ENCODE measurements around the gene TMEFF1. TPM values are rescaled to one million over a fixed set of nuclear protein-coding genes. Genes with fewer than 3 reads are reported as not detected.

TMEFF1 gene
- total and polyA plus RNA-seq, 2 of the 8 experiments (the other 6 are each of a cell fraction or from before 2014, with no cell fraction given): 13.5 to 68.2 TPM

GRCh38 chr9:100436571-100436970 is 36.4 kb upstream of the TMEFF1 start:
- Histone ChIP-seq H3K18ac (ENCODE audit: extremely low read depth, low read length) (no peak overlapping the region), H3K14ac (ENCODE audit: insufficient read length) (no peak overlapping the region), H3K4me3 (ENCODE audit: extremely low read depth in 1 of 4, insufficient read depth in 2 of 4, low read depth in 3 of 4, low read length in 4 of 4) (no peak overlapping the region), H4K20me1 (replicated peaks in 1 of 2; ENCODE audit: control insufficient read depth in 1 of 2, insufficient read depth in 2 of 2, low read length in 2 of 2) (peaks cover 0 to 6% of the 10 kb centered on the region in 2 experiments), H3K27ac (ENCODE audit: low read depth, low read length) (no peak overlapping the region), H3K23ac (ENCODE audit: insufficient read length) (no peak overlapping the region), H3K36me3 (ENCODE audit: control insufficient read depth in 2 of 4, insufficient read depth in 4 of 4, low read length in 3 of 4) (no peaks in the 10 kb centered on the region), H2BK5ac (ENCODE audit: low read depth, low read length) (no peak overlapping the region), H2BK120ac (replicated peaks; ENCODE audit: low read depth, low read length) (no peak overlapping the region), H2BK20ac (ENCODE audit: low read length) (no peak overlapping the region), H3K27me3 (replicated peaks in 1 of 4; ENCODE audit: control insufficient read depth in 3 of 4, extremely low read depth in 1 of 4, insufficient read depth in 3 of 4, low read length in 3 of 4) (no peaks in the 10 kb centered on the region), H2BK15ac (ENCODE audit: low read length) (no peak overlapping the region), H2AK5ac (ENCODE audit: low read depth, low read length) (no peak overlapping the region), H2BK12ac (ENCODE audit: low read depth, low read length) (no peak overlapping the region), H3K79me1 (ENCODE audit: low read depth, low read length) (peaks cover 11% of the 10 kb centered on the region; the same call in 1 of the 2 replicates), H2AFZ (ENCODE audit: low read length) (no peak overlapping the region), H3K4me2 (ENCODE audit: insufficient read depth in 1 of 2, low read depth in 2 of 2, low read length in 2 of 2) (no peak overlapping the region), H3K9me3 (ENCODE audit: insufficient read depth in 2 of 2, low read depth in 1 of 2, low read length in 1 of 2) (no peaks in the 10 kb centered on the region), H3K9ac (replicated peaks in 1 of 4; ENCODE audit: extremely low read depth in 1 of 4, low read depth in 3 of 4, low read length in 3 of 4) (no peak overlapping the region), H3K4ac (replicated peaks; ENCODE audit: insufficient read length, low read depth, low read length) (no peak overlapping the region), H4K5ac (ENCODE audit: insufficient read length, low read depth, low read length) (no peak overlapping the region), H3K56ac (replicated peaks; ENCODE audit: insufficient read length, low read depth, low read length) (no peak overlapping the region), H3K4me1 (replicated peaks in 1 of 4; ENCODE audit: control insufficient read depth in 3 of 4, insufficient read depth in 4 of 4, low read length in 3 of 4) (no peaks in the 10 kb centered on the region), H3K23me2 (ENCODE audit: low read depth, low read length) (no peaks in the 10 kb centered on the region), H4K91ac (replicated peaks; ENCODE audit: insufficient read length, low read length) (no peak overlapping the region), H3K79me2 (ENCODE audit: control insufficient read depth in 1 of 2, insufficient read depth in 2 of 2, low read length in 2 of 2) (peaks cover 2 to 62% of the 10 kb centered on the region in 2 experiments; a peak in 3 of 4 replicates), H4K8ac (ENCODE audit: extremely low read depth, insufficient read depth, low read length) (no peak overlapping the region)
- FAIRE-seq: no peak
- 91% methylated on average over 7 of the region's 7 CpGs; no CpG with 5 or more reads in 1 of the 2 experiments for WGBS, 2 experiments (ENCODE audit: extremely low coverage in 1 of 2, insufficient coverage in 1 of 2, insufficient read length in 1 of 2, insufficient replicate concordance in 2 of 2, low coverage in 1 of 2, low lambda C conversion rate in 2 of 2, missing lambda C conversion rate in 1 of 2)
- DNase-seq (ENCODE audit: low read depth in 1 of 2, low spot score in 2 of 2): no peak
- CTCF ChIA-PET (ENCODE audit: partially characterized antibody): interaction anchor here (0.8 to 3.6 kb wide), 19 partner anchors 9 to 110 kb away, joined by 3 to 19 read pairs (median 4); partner anchors contain the start of gene MSANTD3
- POLR2A ChIA-PET (ENCODE audit: partially characterized antibody): interaction anchor here (0.5 to 1.8 kb wide), 3 partner anchors 10 to 84 kb away, joined by 4 to 16 read pairs (median 5); partner anchors contain the start of genes MSANTD3 and TEX10
- TF ChIP-seq BACH1 (IDR thresholded peaks at IDR 0.05; ENCODE audit: low read length) (no peak), BCL11A (IDR thresholded peaks at IDR 0.05; ENCODE audit: low read depth in 2 of 2, low read length in 2 of 2) (no peak), FOSL1 (IDR thresholded peaks at IDR 0.05; ENCODE audit: insufficient read depth, low read depth, low read length) (no peak), TBP (IDR thresholded peaks at IDR 0.05; ENCODE audit: low read depth, low read length) (no peak), SRF (IDR thresholded peaks at IDR 0.05; ENCODE audit: low read depth, low read length) (no peak), SIN3A (conservative IDR thresholded peaks at IDR 0.05 in 1 of 2, IDR thresholded peaks at IDR 0.05 in 1 of 2; ENCODE audit: low read depth in 1 of 2, low read length in 2 of 2) (no peak), BRCA1 (IDR thresholded peaks at IDR 0.05; ENCODE audit: low read depth, low read length) (no peak), POLR2AphosphoS5 (IDR thresholded peaks at IDR 0.05; ENCODE audit: low read depth, low read length) (no peak), POU5F1 (IDR thresholded peaks at IDR 0.05; ENCODE audit: low read depth, low read length) (no peak), HDAC6 (IDR thresholded peaks at IDR 0.05; ENCODE audit: low read depth, low read length) (no peak), RNF2 (IDR thresholded peaks at IDR 0.05; ENCODE audit: borderline replicate concordance, low read depth, low read length, missing control alignments, poor library complexity, severe bottlenecking) (no peak)
